ENCODE results near the gene EDC3. TPM values are rescaled to one million over a fixed set of nuclear protein-coding genes. Genes with fewer than 3 reads are reported as not detected.
"Not testable (repeated sequence)": the region's sequence is repeated elsewhere in the genome, so short reads cannot be mapped to it uniquely, and the experiment has no call there.

The EDC3 gene, protein sequence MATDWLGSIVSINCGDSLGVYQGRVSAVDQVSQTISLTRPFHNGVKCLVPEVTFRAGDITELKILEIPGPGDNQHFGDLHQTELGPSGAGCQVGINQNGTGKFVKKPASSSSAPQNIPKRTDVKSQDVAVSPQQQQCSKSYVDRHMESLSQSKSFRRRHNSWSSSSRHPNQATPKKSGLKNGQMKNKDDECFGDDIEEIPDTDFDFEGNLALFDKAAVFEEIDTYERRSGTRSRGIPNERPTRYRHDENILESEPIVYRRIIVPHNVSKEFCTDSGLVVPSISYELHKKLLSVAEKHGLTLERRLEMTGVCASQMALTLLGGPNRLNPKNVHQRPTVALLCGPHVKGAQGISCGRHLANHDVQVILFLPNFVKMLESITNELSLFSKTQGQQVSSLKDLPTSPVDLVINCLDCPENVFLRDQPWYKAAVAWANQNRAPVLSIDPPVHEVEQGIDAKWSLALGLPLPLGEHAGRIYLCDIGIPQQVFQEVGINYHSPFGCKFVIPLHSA
- 10 to 100 TPM; 12.2 to 14.5 TPM for polyA plus RNA-seq

DNA sequence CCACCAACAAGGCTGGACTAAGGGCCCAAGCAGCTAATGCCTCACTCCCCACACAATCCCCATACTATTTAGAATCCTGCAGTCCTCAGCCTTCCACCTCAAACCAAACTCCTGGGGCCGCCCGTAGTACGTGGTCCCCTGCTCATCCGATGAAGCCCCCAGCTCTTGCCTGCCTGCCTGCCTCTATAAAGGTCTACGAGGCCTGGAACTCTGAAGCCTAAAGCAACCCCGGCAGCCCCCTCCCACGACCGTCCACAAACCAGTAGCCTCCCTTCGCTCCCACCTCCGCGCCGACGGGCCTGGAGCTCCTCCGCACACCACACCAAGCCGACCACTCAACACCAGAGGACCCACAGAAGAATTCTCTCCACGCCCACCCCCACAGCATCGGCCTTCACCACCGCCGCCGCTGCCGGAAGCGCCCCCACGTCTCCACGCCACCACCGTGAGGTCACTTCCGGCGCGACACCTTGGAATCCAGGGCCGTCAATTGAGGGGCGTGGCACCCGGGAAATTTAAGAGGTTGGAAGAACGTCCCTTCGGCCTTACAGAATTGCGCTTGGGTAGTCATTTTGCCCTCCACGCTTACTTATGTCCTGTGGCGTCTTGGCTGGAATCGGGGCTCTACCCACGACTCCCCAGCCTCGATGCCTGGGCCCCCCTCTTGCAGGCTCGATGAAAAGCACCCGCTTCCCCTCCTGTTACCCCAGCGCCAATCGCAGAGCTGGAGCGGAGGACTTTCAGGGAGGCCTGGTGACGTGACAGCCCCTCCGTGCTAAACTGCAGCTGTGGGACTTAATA is at the start of gene EDC3:
Gene EDC3, minus strand, starts transcription at position 428 of the 801 bp plus-strand sequence. CDS start 20,900 bp downstream, outside the sequence.
- H3K4me3 ChIP-seq (ENCODE audit: low read depth in 1 of 2, low read length in 2 of 2), result peak within 1 kb of the TSS; percentile 78 to 98
- H3K27ac ChIP-seq (ENCODE audit: low read depth in 2 of 2, low read length in 1 of 2), result peak within 1 kb of the TSS; percentile 56 to 92
- no peaks in the 10 kb centered on the region for H3K9me3 ChIP-seq (ENCODE audit: control insufficient read depth in 2 of 2, insufficient read depth in 1 of 2, low read depth in 1 of 2, low read length in 1 of 2)
- H3K36me3 ChIP-seq (ENCODE audit: control insufficient read depth in 2 of 2, insufficient read depth in 2 of 2, low read length in 1 of 2), result no peaks in the 10 kb centered on the region
- H3K27me3 ChIP-seq (ENCODE audit: control insufficient read depth in 1 of 2, insufficient read depth in 2 of 2, low read length in 2 of 2), result no peaks in the 10 kb centered on the region
- WGBS, 2 donors, result 0 to 1% methylated on average over 46 of the region's 46 CpGs
- peaks cover 0 to 2% of the 10 kb centered on the region in 2 donors for H3K4me1 ChIP-seq (ENCODE audit: control insufficient read depth in 2 of 2, insufficient read depth in 2 of 2, low read length in 1 of 2)

DNA sequence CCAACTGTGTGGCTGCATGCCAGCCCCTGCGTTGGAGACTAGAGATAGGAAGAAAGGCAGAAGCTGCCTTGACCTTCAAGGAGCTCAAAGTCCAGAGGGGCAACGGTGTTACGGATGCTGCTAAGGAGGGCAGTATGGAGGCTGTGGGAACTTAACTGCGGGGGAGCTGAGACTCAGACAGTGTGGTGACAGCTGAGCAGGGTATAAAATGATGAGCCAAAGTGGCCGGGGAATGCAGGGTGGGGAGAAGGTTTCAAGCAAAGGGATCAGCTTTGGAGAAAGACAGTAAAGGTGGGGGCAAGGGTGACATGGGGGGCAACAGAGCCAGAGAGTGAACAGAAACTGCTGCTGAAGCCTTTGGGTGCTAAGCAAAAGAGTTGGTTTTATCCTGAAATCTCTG is 46.6 kb upstream of the EDC3 start:
- Histone ChIP-seq H3K9me3 (ENCODE audit: control insufficient read depth in 2 of 2, insufficient read depth in 1 of 2, low read depth in 1 of 2, low read length in 1 of 2) (peaks cover 4 to 5% of the 10 kb centered on the region in 2 donors), H3K36me3 (ENCODE audit: control insufficient read depth in 2 of 2, insufficient read depth in 2 of 2, low read length in 1 of 2) (no peaks in the 10 kb centered on the region), H3K4me1 (ENCODE audit: control insufficient read depth in 2 of 2, insufficient read depth in 2 of 2, low read length in 1 of 2) (no peaks in the 10 kb centered on the region), H3K27me3 (ENCODE audit: control insufficient read depth in 1 of 2, insufficient read depth in 2 of 2, low read length in 2 of 2) (no peaks in the 10 kb centered on the region), H3K4me3 (ENCODE audit: low read depth in 1 of 2, low read length in 2 of 2) (no peak overlapping the region), H3K27ac (ENCODE audit: low read depth in 2 of 2, low read length in 1 of 2) (no peak overlapping the region)
- 79 to 80% methylated on average over 5 of the region's 5 CpGs for WGBS, 2 donors

DNA sequence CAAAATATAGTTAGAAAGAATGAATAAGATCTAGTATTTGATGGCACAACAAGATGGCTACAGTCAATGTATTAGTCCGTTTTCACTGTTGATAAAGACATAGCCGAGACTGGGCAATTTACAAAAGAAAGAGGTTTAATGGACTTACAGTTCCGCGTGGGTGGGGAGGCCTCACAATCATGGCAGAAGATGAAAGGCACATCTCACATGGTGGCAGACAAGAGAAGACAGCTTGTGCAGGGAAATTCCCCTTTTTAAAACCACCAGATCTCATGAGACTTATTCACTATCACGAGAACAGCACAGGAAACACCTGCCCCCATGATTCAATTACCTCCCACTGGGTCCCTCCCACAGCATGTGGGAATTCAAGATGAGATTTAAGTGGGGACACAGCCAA is 42.4 kb upstream of the EDC3 start:
- WGBS, 2 donors, result 37 to 61% methylated on average over 5 of the region's 5 CpGs
- H3K27me3 ChIP-seq (ENCODE audit: control insufficient read depth in 1 of 2, insufficient read depth in 2 of 2, low read length in 2 of 2); H3K4me1 ChIP-seq (ENCODE audit: control insufficient read depth in 2 of 2, insufficient read depth in 2 of 2, low read length in 1 of 2); H3K9me3 ChIP-seq (ENCODE audit: control insufficient read depth in 2 of 2, insufficient read depth in 1 of 2, low read depth in 1 of 2, low read length in 1 of 2); H3K36me3 ChIP-seq (ENCODE audit: control insufficient read depth in 2 of 2, insufficient read depth in 2 of 2, low read length in 1 of 2); H3K4me3 ChIP-seq (ENCODE audit: low read depth in 1 of 2, low read length in 2 of 2); H3K27ac ChIP-seq (ENCODE audit: low read depth in 2 of 2, low read length in 1 of 2): not testable (repeated sequence)

DNA sequence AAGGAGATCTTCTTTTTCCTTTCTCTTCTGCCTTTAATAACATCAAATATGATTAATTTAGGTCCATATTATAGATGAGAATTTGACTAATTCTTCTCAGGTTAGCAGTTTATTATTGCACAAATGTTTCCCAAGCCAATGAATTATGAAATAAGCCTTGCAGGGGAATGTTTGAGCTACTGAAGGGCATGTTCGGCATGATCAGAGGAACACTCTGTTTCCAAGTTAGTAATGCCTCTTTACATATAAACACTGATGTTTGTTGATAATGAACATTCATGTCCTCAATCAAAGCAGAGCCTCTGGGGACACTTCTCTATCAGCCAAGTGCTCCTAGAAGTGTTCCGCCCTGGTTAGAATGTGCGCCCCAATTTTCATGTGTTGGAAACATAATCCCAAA is 39.5 kb upstream of the EDC3 start:
- WGBS, 2 donors, result 53 to 54% methylated on average over 3 of the region's 3 CpGs
- H3K36me3 ChIP-seq (ENCODE audit: control insufficient read depth in 2 of 2, insufficient read depth in 2 of 2, low read length in 1 of 2), result no peaks in the 10 kb centered on the region
- no peaks in the 10 kb centered on the region for H3K4me1 ChIP-seq (ENCODE audit: control insufficient read depth in 2 of 2, insufficient read depth in 2 of 2, low read length in 1 of 2)
- no peaks in the 10 kb centered on the region for H3K9me3 ChIP-seq (ENCODE audit: control insufficient read depth in 2 of 2, insufficient read depth in 1 of 2, low read depth in 1 of 2, low read length in 1 of 2)
- H3K27me3 ChIP-seq (ENCODE audit: control insufficient read depth in 1 of 2, insufficient read depth in 2 of 2, low read length in 2 of 2), result no peaks in the 10 kb centered on the region
- no peak overlapping the region for H3K4me3 ChIP-seq (ENCODE audit: low read depth in 1 of 2, low read length in 2 of 2)
- H3K27ac ChIP-seq (ENCODE audit: low read depth in 2 of 2, low read length in 1 of 2), result no peak overlapping the region

DNA sequence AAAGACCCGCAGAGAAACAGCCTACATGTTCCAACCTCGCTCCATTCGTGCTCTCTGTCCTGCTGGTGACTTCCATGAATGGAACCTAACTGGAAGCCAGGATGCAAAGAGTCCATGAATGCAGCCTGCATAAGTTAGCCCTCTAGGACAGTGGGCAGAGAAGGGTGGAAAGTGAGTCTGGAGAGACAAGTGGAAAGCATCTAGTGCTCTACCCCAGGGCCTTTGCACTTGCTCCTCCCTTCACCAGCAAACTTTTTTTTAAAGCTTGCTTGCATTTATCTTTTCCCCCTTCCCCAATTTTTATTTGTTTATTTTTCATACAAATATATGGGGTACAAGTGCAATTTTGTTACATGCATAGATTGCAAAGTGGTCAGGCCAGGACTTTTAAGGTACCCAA is 37.4 kb upstream of the EDC3 start:
- H3K36me3 ChIP-seq (ENCODE audit: control insufficient read depth in 2 of 2, insufficient read depth in 2 of 2, low read length in 1 of 2), result no peaks in the 10 kb centered on the region
- no peak overlapping the region for H3K4me3 ChIP-seq (ENCODE audit: low read depth in 1 of 2, low read length in 2 of 2)
- H3K27ac ChIP-seq (ENCODE audit: low read depth in 2 of 2, low read length in 1 of 2), result no peak overlapping the region
- WGBS, 2 donors, result 93 to 95% methylated on average over 3 of the region's 3 CpGs
- no peaks in the 10 kb centered on the region for H3K27me3 ChIP-seq (ENCODE audit: control insufficient read depth in 1 of 2, insufficient read depth in 2 of 2, low read length in 2 of 2)
- H3K4me1 ChIP-seq (ENCODE audit: control insufficient read depth in 2 of 2, insufficient read depth in 2 of 2, low read length in 1 of 2), result no peaks in the 10 kb centered on the region
- H3K9me3 ChIP-seq (ENCODE audit: control insufficient read depth in 2 of 2, insufficient read depth in 1 of 2, low read depth in 1 of 2, low read length in 1 of 2), result no peaks in the 10 kb centered on the region

DNA sequence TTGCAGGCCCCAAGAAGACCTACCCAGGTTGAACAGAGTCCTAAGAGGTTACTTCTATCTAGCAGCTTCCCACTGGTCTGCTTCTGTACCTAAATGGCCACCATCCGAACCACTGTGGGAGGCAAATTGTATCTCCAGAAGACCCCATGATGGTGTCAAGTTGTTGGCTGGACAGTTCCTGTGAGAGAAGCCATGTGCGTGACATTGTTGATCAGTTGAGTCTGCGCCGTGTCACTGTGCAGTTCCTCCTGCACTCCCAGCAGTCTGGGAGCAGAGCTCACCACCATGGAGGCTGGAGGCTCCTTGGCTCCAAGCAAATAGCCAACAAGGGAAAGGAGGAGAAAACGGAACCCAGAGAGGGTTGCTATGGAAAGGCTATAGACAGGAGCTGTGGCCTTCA is 37.0 kb upstream of the EDC3 start:
- H3K27me3 ChIP-seq (ENCODE audit: control insufficient read depth in 1 of 2, insufficient read depth in 2 of 2, low read length in 2 of 2), result no peaks in the 10 kb centered on the region
- H3K27ac ChIP-seq (ENCODE audit: low read depth in 2 of 2, low read length in 1 of 2), result no peak overlapping the region
- 87% methylated on average over 5 of the region's 5 CpGs for WGBS, 2 donors

DNA sequence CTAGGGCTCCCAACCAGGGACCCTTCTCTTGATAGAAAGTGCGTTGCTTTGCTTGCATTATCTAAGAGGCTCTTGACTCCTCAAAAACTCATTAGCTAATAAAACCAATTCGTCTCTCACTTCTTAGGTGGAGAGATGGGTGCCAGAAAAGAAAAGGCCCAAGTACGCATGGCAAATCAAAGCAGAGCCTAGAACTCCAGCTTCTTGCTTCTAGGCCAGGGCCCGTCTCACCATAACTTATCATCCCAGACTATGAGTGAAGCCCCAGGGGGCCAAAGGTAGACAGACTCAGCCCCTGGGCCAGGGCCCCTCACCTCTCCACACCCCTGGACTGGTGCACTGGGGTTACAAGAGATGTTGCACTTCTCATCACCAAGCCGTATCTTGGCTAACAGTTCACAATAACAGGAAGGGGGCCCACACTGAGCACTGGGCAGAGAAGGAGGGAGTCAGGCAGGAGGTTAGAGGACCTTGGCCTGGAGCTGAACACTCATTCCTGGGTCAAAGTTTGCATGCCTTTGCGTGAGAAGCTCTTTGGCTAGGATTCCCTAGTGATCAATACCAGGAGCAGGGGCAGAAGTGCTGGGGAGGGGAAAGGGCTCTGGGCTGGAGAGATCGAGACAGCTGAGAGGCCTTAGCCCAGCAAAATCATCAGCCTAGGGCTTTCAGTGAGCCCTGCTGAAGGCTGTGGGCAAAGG is 34.9 kb upstream of the EDC3 start:
- Histone ChIP-seq H3K4me1 (ENCODE audit: control insufficient read depth in 2 of 2, insufficient read depth in 2 of 2, low read length in 1 of 2) (peaks cover 2 to 9% of the 10 kb centered on the region in 2 donors), H3K9me3 (ENCODE audit: control insufficient read depth in 2 of 2, insufficient read depth in 1 of 2, low read depth in 1 of 2, low read length in 1 of 2) (no peaks in the 10 kb centered on the region), H3K27ac (ENCODE audit: low read depth in 2 of 2, low read length in 1 of 2) (no peak overlapping the region), H3K27me3 (ENCODE audit: control insufficient read depth in 1 of 2, insufficient read depth in 2 of 2, low read length in 2 of 2) (no peaks in the 10 kb centered on the region), H3K4me3 (ENCODE audit: low read depth in 1 of 2, low read length in 2 of 2) (no peak overlapping the region), H3K36me3 (ENCODE audit: control insufficient read depth in 2 of 2, insufficient read depth in 2 of 2, low read length in 1 of 2) (no peaks in the 10 kb centered on the region)
- 76 to 83% methylated on average over 7 of the region's 7 CpGs for WGBS, 2 donors

More for the DNA sequence above, 37.0 kb upstream of the EDC3 start:
- H3K4me3 ChIP-seq (ENCODE audit: low read depth in 1 of 2, low read length in 2 of 2), result no peak overlapping the region
- no peaks in the 10 kb centered on the region for H3K9me3 ChIP-seq (ENCODE audit: control insufficient read depth in 2 of 2, insufficient read depth in 1 of 2, low read depth in 1 of 2, low read length in 1 of 2)
- no peaks in the 10 kb centered on the region for H3K36me3 ChIP-seq (ENCODE audit: control insufficient read depth in 2 of 2, insufficient read depth in 2 of 2, low read length in 1 of 2)
- no peaks in the 10 kb centered on the region for H3K4me1 ChIP-seq (ENCODE audit: control insufficient read depth in 2 of 2, insufficient read depth in 2 of 2, low read length in 1 of 2)

DNA sequence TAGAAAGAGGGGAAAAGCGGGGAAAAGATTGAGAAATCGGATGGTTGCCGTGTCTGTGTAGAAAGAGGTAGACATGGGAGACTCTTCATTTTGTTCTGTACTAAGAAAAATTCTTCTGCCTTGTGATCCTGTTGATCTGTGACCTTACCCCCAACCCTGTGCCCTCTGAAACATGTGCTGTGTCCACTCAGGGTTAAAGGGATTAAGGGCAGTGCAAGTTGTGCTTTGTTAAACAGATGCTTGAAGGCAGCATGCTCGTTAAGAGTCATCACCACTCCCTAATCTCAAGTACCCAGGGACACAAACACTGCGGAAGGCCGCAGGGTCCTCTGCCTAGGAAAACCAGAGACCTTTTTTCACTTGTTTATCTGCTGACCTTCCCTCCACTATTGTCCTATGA is 33.5 kb upstream of the EDC3 start:
- not testable (repeated sequence) for H3K27me3 ChIP-seq (ENCODE audit: control insufficient read depth in 1 of 2, insufficient read depth in 2 of 2, low read length in 2 of 2); H3K9me3 ChIP-seq (ENCODE audit: control insufficient read depth in 2 of 2, insufficient read depth in 1 of 2, low read depth in 1 of 2, low read length in 1 of 2); H3K27ac ChIP-seq (ENCODE audit: low read depth in 2 of 2, low read length in 1 of 2); H3K4me1 ChIP-seq (ENCODE audit: control insufficient read depth in 2 of 2, insufficient read depth in 2 of 2, low read length in 1 of 2); H3K4me3 ChIP-seq (ENCODE audit: low read depth in 1 of 2, low read length in 2 of 2); H3K36me3 ChIP-seq (ENCODE audit: control insufficient read depth in 2 of 2, insufficient read depth in 2 of 2, low read length in 1 of 2)
- 68 to 81% methylated on average over 5 to 6 of the region's 6 CpGs for WGBS, 2 donors

DNA sequence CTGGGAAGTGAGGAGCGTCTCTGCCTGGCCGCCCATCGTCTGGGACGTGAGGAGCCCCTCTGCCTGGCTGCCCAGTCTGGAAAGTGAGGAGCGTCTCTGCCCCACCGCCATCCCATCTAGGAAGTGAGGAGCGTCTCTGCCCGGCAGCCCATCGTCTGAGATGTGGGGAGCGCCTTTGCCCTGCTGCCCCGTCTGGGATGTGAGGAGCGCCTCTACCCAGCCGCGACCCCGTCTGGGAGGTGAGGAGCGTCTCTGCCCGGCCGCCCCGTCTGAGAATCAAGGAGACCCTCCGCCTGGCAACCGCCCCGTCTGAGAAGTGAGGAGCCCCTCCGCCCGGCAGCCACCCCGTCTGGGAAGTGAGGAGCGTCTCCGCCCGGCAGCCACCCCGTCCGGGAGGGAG is 32.9 kb upstream of the EDC3 start:
- not testable (repeated sequence) for H3K4me3 ChIP-seq (ENCODE audit: low read depth in 1 of 2, low read length in 2 of 2); H3K36me3 ChIP-seq (ENCODE audit: control insufficient read depth in 2 of 2, insufficient read depth in 2 of 2, low read length in 1 of 2); H3K9me3 ChIP-seq (ENCODE audit: control insufficient read depth in 2 of 2, insufficient read depth in 1 of 2, low read depth in 1 of 2, low read length in 1 of 2); H3K4me1 ChIP-seq (ENCODE audit: control insufficient read depth in 2 of 2, insufficient read depth in 2 of 2, low read length in 1 of 2); H3K27ac ChIP-seq (ENCODE audit: low read depth in 2 of 2, low read length in 1 of 2); H3K27me3 ChIP-seq (ENCODE audit: control insufficient read depth in 1 of 2, insufficient read depth in 2 of 2, low read length in 2 of 2)
- 81% methylated on average over 11 to 23 of the region's 30 CpGs for WGBS, 2 donors
